BJ (cell line): ENCODE data around the gene OPCML. TPM values are rescaled to one million over a fixed set of nuclear protein-coding genes. Genes with fewer than 3 reads are reported as not detected.

Experiments
- CTCF ChIA-PET: fragments of 350-600 bp; formaldehyde crosslinking; extraction: SDS; loops from one replicate; lab custom pipeline; 2021; ENCODE audit warnings: antibody characterized with exemption, inconsistent platforms; lab: Yijun Ruan, JAX
- POLR2A ChIA-PET: fragments of 300-600 bp; sonication (Branson Sonifier 250); formaldehyde crosslinking; extraction: SDS; loops from one replicate; lab custom pipeline; 2021; ENCODE audit warnings: antibody characterized with exemption; lab: Charles Lee
- DNase-seq: peaks from one replicate; pipeline ENCODE4 v3.0.0-alpha.2; 2011; ENCODE audit warnings: low read depth
- H3K27me3 ChIP-seq: 2 replicates; pipeline ENCODE4 v1.6.0; 2011; ENCODE audit warnings: low read length; ENCODE audit not compliant: control insufficient read depth, insufficient read depth
- H3K36me3 ChIP-seq: 2 replicates; pipeline ENCODE4 v1.5.1; 2011; ENCODE audit warnings: low read length; ENCODE audit not compliant: control insufficient read depth, insufficient read depth
- H3K4me3 ChIP-seq: 2 replicates; pipeline ENCODE4 v1.5.1; 2011; ENCODE audit warnings: low read depth, mild to moderate bottlenecking, control low read depth, low read length
- polyA plus RNA-seq: library from polyadenylated mRNA; depleted of rRNA; stranded (reverse); fragments of >200 nt; gene quantifications from 2 replicates; pipeline ENCODE4 v1.2.3, GENCODE V29; 2011
- TF ChIP-seq, protein P1 (sequence below): IDR thresholded peaks from 2 replicates; pipeline ENCODE4 v1.5.1; 2011; ENCODE audit warnings: low read depth, mild to moderate bottlenecking, control low read depth, inconsistent platforms, low read length, moderate library complexity; ENCODE audit not compliant: insufficient read depth

Gene OPCML
- polyA plus RNA-seq, 1 experiment, result 2.0 TPM

- TF ChIP-seq, protein P1, sequence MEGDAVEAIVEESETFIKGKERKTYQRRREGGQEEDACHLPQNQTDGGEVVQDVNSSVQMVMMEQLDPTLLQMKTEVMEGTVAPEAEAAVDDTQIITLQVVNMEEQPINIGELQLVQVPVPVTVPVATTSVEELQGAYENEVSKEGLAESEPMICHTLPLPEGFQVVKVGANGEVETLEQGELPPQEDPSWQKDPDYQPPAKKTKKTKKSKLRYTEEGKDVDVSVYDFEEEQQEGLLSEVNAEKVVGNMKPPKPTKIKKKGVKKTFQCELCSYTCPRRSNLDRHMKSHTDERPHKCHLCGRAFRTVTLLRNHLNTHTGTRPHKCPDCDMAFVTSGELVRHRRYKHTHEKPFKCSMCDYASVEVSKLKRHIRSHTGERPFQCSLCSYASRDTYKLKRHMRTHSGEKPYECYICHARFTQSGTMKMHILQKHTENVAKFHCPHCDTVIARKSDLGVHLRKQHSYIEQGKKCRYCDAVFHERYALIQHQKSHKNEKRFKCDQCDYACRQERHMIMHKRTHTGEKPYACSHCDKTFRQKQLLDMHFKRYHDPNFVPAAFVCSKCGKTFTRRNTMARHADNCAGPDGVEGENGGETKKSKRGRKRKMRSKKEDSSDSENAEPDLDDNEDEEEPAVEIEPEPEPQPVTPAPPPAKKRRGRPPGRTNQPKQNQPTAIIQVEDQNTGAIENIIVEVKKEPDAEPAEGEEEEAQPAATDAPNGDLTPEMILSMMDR, result no peak
- no peaks in the 10 kb centered on the region for H3K36me3 ChIP-seq
- POLR2A ChIA-PET, result no interaction called here
- no peak for DNase-seq
- CTCF ChIA-PET, result no interaction called here
- no peaks in the 10 kb centered on the region; the same call in 1 of the 2 replicates for H3K27me3 ChIP-seq
- H3K4me3 ChIP-seq, result no peak overlapping the region
Measured at GRCh38 chr11:132872211-132872610, 660.1 kb downstream of the OPCML start.

- TF ChIP-seq, protein P1, result no peak
- ChIA-PET POLR2A (no interaction called here), CTCF (no interaction called here)
- H3K36me3 ChIP-seq, result no peaks in the 10 kb centered on the region
- no peak overlapping the region for H3K4me3 ChIP-seq
- no peaks in the 10 kb centered on the region; the same call in 1 of the 2 replicates for H3K27me3 ChIP-seq
- DNase-seq, result no peak
Measured at GRCh38 chr11:132866783-132867545, 665.3 kb downstream of the OPCML start.

DNA sequence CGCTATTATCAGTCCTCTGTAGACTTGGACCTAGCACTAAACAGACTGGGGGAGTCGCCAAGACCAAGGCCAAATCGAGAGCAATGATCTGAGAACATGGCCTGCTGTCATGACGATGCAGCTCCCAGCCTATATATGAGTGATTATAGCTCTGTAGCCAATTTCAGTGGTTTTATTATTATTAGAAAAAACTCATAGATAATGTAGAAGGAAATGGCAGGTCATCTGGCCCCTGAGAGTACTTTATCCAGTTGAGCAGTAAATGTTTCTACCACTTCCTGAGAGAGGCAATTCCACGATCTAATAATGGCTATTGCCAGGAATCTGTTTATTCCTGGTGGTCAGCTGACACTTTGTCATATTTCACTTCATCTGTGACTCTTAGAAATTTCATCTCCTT, 666.7 kb downstream of the OPCML start:
- Histone ChIP-seq H3K36me3 (no peaks in the 10 kb centered on the region), H3K4me3 (no peak overlapping the region), H3K27me3 (no peaks in the 10 kb centered on the region; the same call in 1 of the 2 replicates)
- TF ChIP-seq, protein P1, result no peak
- DNase-seq, result no peak
- ChIA-PET POLR2A (interaction anchor here (0.5 kb wide), 1 partner anchor 395 kb away, joined by 3 read pairs; no protein-coding TSS in a partner anchor), CTCF (no interaction called here)

- no peaks in the 10 kb centered on the region for H3K36me3 ChIP-seq
- no peak overlapping the region for H3K4me3 ChIP-seq
- TF ChIP-seq, protein P1, result no peak
- POLR2A ChIA-PET, result interaction anchor here (0.5 kb wide), 1 partner anchor 395 kb away, joined by 3 read pairs; no protein-coding TSS in a partner anchor
- H3K27me3 ChIP-seq, result no peaks in the 10 kb centered on the region; the same call in 1 of the 2 replicates
- no peak for DNase-seq
- CTCF ChIA-PET, result no interaction called here
Measured at GRCh38 chr11:132864811-132865576, 667.3 kb downstream of the OPCML start.

- no peaks in the 10 kb centered on the region; the same call in 1 of the 2 replicates for H3K27me3 ChIP-seq
- ChIA-PET POLR2A (interaction anchor here (0.6 to 0.7 kb wide), 2 partner anchors 78 to 543 kb away, joined by 9 to 13 read pairs; no protein-coding TSS in a partner anchor), CTCF (no interaction called here)
- DNase-seq, result no peak
- no peak overlapping the region for H3K4me3 ChIP-seq
- TF ChIP-seq, protein P1, result no peak
- H3K36me3 ChIP-seq, result no peaks in the 10 kb centered on the region
Measured at GRCh38 chr11:132862933-132863332, 669.4 kb downstream of the OPCML start.
